CD14-positive monocyte (primary cell): ENCODE data around the gene DSG3. TPM values are rescaled to one million over a fixed set of nuclear protein-coding genes. Genes with fewer than 3 reads are reported as not detected.

Experiments used
- DNase-seq, 3 donors: peaks; one replicate each; pipeline ENCODE4 v3.0.0-alpha.2; 2011 to 2022
- H2AFZ ChIP-seq: 2 replicates; pipeline ENCODE4 v1.6.0; 2012; ENCODE audit warnings: mild to moderate bottlenecking, low read depth, low read length, inconsistent platforms; ENCODE audit not compliant: insufficient read depth, poor library complexity, severe bottlenecking
- H3K27ac ChIP-seq, 2 donors: 1 replicate in 1 of 2; 2 replicates in 1 of 2; pipeline ENCODE4 v1.5.1; 2012 to 2013; ENCODE audit warnings: low read length in 2 of 2, control low read depth in 1 of 2, inconsistent platforms in 1 of 2, low read depth in 1 of 2, mild to moderate bottlenecking in 1 of 2
- H3K27me3 ChIP-seq, 2 donors: one replicate each; pipeline versions ENCODE4 v1.6.0 to v1.6.1; 2011 to 2013; ENCODE audit warnings: low read length in 2 of 2; ENCODE audit not compliant: control insufficient read depth in 2 of 2, insufficient read depth in 2 of 2
- H3K36me3 ChIP-seq, 2 donors: replicated peaks in 1 of 2; 1 replicate in 1 of 2; 2 replicates in 1 of 2; pipeline versions ENCODE4 v1.5.1 to v1.6.1; 2012 to 2013; ENCODE audit warnings: low read length in 2 of 2, control low read depth in 1 of 2, inconsistent platforms in 1 of 2, mild to moderate bottlenecking in 1 of 2; ENCODE audit not compliant: insufficient read depth in 2 of 2, control insufficient read depth in 1 of 2
- H3K4me1 ChIP-seq, 2 donors: 1 replicate in 1 of 2; 2 replicates in 1 of 2; pipeline versions ENCODE4 v1.5.1 to v1.6.1; 2012 to 2013; ENCODE audit warnings: low read length in 2 of 2, control low read depth in 1 of 2, inconsistent platforms in 1 of 2, mild to moderate bottlenecking in 1 of 2, moderate library complexity in 1 of 2; ENCODE audit not compliant: insufficient read depth in 2 of 2, control insufficient read depth in 1 of 2
- H3K4me2 ChIP-seq: replicated peaks from 2 replicates; pipeline ENCODE3; 2012; ENCODE audit warnings: low read length, moderate library complexity, mild to moderate bottlenecking; ENCODE audit not compliant: poor library complexity, severe bottlenecking; ENCODE audit errors: extremely low read depth
- H3K4me3 ChIP-seq, 3 experiments: fragments of 200-600 bp in 1 of 3; sonication (generic) in 1 of 3; replicated peaks in 1 of 3; 1 replicate in 2 of 3; 2 replicates in 1 of 3; pipeline ENCODE4 v1.5.1; 2011 to 2013; ENCODE audit warnings: low read length in 3 of 3, mild to moderate bottlenecking in 3 of 3, control low read depth in 2 of 3, low read depth in 2 of 3, inconsistent platforms in 1 of 3, moderate library complexity in 1 of 3
- H3K79me2 ChIP-seq: 2 replicates; pipeline ENCODE4 v1.6.0; 2012; ENCODE audit warnings: mild to moderate bottlenecking, control low read depth, inconsistent platforms, low read length, moderate library complexity; ENCODE audit not compliant: insufficient read depth
- H3K9ac ChIP-seq: 2 replicates; pipeline ENCODE4 v1.6.0; 2017; ENCODE audit warnings: low read length, mild to moderate bottlenecking; ENCODE audit not compliant: insufficient read depth, poor library complexity, severe bottlenecking
- H3K9me3 ChIP-seq, 2 donors: replicated peaks in 1 of 2; 1 replicate in 1 of 2; 2 replicates in 1 of 2; pipeline versions ENCODE4 v1.5.1 to v1.6.1; 2012 to 2013; ENCODE audit warnings: low read length in 2 of 2, control low read depth in 1 of 2; ENCODE audit not compliant: control insufficient read depth in 1 of 2, insufficient read depth in 1 of 2
- H4K20me1 ChIP-seq: 2 replicates; pipeline ENCODE4 v1.6.0; 2012; ENCODE audit warnings: mild to moderate bottlenecking, low read length, control low read depth, moderate library complexity; ENCODE audit not compliant: insufficient read depth
- H3K27ac Mint-ChIP-seq, 7 donors: one replicate each; pipeline ENCODE4 v1.8.0; 2020; ENCODE audit warnings: mild to moderate bottlenecking in 7 of 7, mixed read lengths in 7 of 7, moderate library complexity in 6 of 7, inconsistent platforms in 2 of 7
- H3K27me3 Mint-ChIP-seq, 3 donors: one replicate each; pipeline ENCODE4 v1.8.0; 2021 to 2022; ENCODE audit warnings: low read depth in 3 of 3, mild to moderate bottlenecking in 3 of 3, mixed read lengths in 3 of 3, moderate library complexity in 3 of 3, inconsistent platforms in 1 of 3
- H3K36me3 Mint-ChIP-seq, 2 donors: one replicate each; pipeline ENCODE4 v1.8.0; 2020; ENCODE audit warnings: mixed read lengths in 2 of 2, inconsistent platforms in 1 of 2, mild to moderate bottlenecking in 1 of 2
- H3K4me1 Mint-ChIP-seq: one replicate; pipeline ENCODE4 v1.8.0; 2020; ENCODE audit warnings: mild to moderate bottlenecking, mixed read lengths
- H3K4me3 Mint-ChIP-seq, 2 donors: one replicate each; pipeline ENCODE4 v1.8.0; 2020; ENCODE audit warnings: mild to moderate bottlenecking in 2 of 2, mixed read lengths in 2 of 2, moderate library complexity in 1 of 2
- H3K9me3 Mint-ChIP-seq, 7 donors: one replicate each; pipeline ENCODE4 v1.8.0; 2020 to 2022; ENCODE audit warnings: mixed read lengths in 7 of 7, mild to moderate bottlenecking in 6 of 7, moderate library complexity in 6 of 7, inconsistent platforms in 2 of 7
- WGBS: methylation state at CpG from one replicate; pipeline ENCODE4 v1.1.5; 2013; ENCODE audit warnings: missing lambda C conversion rate; ENCODE audit not compliant: insufficient coverage; 5-methylcytosine and 5-hydroxymethylcytosine counted together
- intact Hi-C, 2 donors: fragments of 100-400 bp; cut with micrococcal nuclease; formaldehyde crosslinking; loops; one replicate each; pipeline versions ENCODE4 v1.15.0 to v1.15.1; 2023
- polyA plus RNA-seq, 3 donors: library from polyadenylated mRNA; depleted of rRNA in 1 of 3; unstranded in 2 of 3; stranded (reverse) in 1 of 3; fragments of 300-500 nt in 2 of 3; fragments of >200 nt in 1 of 3; fragmentation: Illumina TruSeq in 2 of 3; gene quantifications; 1 replicate in 2 of 3; 2 replicates in 1 of 3; pipeline ENCODE4 v1.2.3, GENCODE V29; 2012 to 2021
- TF ChIP-seq, protein P1 (sequence below): fragments of 200-600 bp; IDR thresholded peaks from one replicate; pipeline ENCODE4 v1.8.0; 2022; ENCODE audit warnings: antibody characterized with exemption, mild to moderate bottlenecking

Gene DSG3
- polyA plus RNA-seq, 3 donors: not detected

DNA sequence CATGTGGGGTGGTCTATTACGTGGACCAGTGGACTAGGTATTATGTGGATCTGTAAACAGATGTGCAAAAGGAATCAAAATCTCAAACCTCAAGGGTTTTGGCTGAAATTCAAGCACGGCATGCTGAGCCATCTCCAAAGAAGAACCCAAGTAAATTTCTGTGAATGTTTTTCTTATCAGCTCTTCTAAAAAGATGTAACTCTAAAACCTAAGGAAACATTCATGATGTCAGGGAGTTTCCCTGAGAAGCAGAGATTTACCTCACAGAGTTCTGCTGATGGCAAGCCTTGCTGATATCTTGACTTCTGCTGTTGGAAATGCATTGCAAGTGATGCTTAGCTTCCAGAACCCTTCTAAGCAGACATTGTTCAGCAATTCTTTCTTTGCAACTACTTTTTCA is 49.4 kb upstream of the DSG3 start:
- peaks cover 0 to 3% (median 0%) of the 10 kb centered on the region in 7 donors for H3K9me3 Mint-ChIP-seq
- no peaks in the 10 kb centered on the region for H3K9me3 ChIP-seq
- no peaks in the 10 kb centered on the region for H3K36me3 Mint-ChIP-seq
- no peak overlapping the region for H3K4me3 ChIP-seq
- H3K27me3 ChIP-seq: no peaks in the 10 kb centered on the region
- H3K27ac ChIP-seq: no peak overlapping the region
- no peaks in the 10 kb centered on the region for H4K20me1 ChIP-seq
- H3K4me1 ChIP-seq: no peaks in the 10 kb centered on the region
- peaks cover 0 to 2% (median 0%) of the 10 kb centered on the region in 3 donors for H3K27me3 Mint-ChIP-seq
- no peak overlapping the region for H3K27ac Mint-ChIP-seq
- H3K4me1 Mint-ChIP-seq: no peaks in the 10 kb centered on the region
- no peak overlapping the region for H2AFZ ChIP-seq
- H3K9ac ChIP-seq: no peak overlapping the region
- intact Hi-C loops: no loop called here
- no peak for DNase-seq
- no peak overlapping the region for H3K4me3 Mint-ChIP-seq
- no peak overlapping the region for H3K4me2 ChIP-seq
- H3K79me2 ChIP-seq: no peaks in the 10 kb centered on the region
- TF ChIP-seq, protein P1, sequence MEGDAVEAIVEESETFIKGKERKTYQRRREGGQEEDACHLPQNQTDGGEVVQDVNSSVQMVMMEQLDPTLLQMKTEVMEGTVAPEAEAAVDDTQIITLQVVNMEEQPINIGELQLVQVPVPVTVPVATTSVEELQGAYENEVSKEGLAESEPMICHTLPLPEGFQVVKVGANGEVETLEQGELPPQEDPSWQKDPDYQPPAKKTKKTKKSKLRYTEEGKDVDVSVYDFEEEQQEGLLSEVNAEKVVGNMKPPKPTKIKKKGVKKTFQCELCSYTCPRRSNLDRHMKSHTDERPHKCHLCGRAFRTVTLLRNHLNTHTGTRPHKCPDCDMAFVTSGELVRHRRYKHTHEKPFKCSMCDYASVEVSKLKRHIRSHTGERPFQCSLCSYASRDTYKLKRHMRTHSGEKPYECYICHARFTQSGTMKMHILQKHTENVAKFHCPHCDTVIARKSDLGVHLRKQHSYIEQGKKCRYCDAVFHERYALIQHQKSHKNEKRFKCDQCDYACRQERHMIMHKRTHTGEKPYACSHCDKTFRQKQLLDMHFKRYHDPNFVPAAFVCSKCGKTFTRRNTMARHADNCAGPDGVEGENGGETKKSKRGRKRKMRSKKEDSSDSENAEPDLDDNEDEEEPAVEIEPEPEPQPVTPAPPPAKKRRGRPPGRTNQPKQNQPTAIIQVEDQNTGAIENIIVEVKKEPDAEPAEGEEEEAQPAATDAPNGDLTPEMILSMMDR: no peak
- no peaks in the 10 kb centered on the region for H3K36me3 ChIP-seq
- WGBS: no CpG with 5 or more reads among the region's 2 CpGs

- Histone ChIP-seq H3K79me2 (no peaks in the 10 kb centered on the region), H3K4me3 (no peak overlapping the region), H3K36me3 (no peaks in the 10 kb centered on the region), H3K4me2 (no peak overlapping the region), H3K9ac (no peak overlapping the region), H3K27ac (no peak overlapping the region), H2AFZ (no peak overlapping the region), H3K4me1 (no peaks in the 10 kb centered on the region), H4K20me1 (no peaks in the 10 kb centered on the region), H3K27me3 (no peaks in the 10 kb centered on the region), H3K9me3 (no peaks in the 10 kb centered on the region)
- H3K4me1 Mint-ChIP-seq: no peaks in the 10 kb centered on the region
- H3K27ac Mint-ChIP-seq: no peak overlapping the region
- no peak overlapping the region for H3K4me3 Mint-ChIP-seq
- DNase-seq: no peak
- peaks cover 0 to 3% (median 0%) of the 10 kb centered on the region in 7 donors for H3K9me3 Mint-ChIP-seq
- TF ChIP-seq, protein P1: no peak
- H3K36me3 Mint-ChIP-seq: no peaks in the 10 kb centered on the region
- intact Hi-C loops: loop anchor here in 1 of 2 donors (10.0 kb wide), 1 partner anchor 75 kb away; no protein-coding TSS in a partner anchor
- no CpG with 5 or more reads among the region's 6 CpGs for whole genome bisulfite sequencing
- peaks cover 0 to 2% (median 0%) of the 10 kb centered on the region in 3 donors for H3K27me3 Mint-ChIP-seq
Measured at GRCh38 chr18:31399306-31400032, 48.1 kb upstream of the DSG3 start.
